ENCODE data around the gene MAML2.

DNA sequence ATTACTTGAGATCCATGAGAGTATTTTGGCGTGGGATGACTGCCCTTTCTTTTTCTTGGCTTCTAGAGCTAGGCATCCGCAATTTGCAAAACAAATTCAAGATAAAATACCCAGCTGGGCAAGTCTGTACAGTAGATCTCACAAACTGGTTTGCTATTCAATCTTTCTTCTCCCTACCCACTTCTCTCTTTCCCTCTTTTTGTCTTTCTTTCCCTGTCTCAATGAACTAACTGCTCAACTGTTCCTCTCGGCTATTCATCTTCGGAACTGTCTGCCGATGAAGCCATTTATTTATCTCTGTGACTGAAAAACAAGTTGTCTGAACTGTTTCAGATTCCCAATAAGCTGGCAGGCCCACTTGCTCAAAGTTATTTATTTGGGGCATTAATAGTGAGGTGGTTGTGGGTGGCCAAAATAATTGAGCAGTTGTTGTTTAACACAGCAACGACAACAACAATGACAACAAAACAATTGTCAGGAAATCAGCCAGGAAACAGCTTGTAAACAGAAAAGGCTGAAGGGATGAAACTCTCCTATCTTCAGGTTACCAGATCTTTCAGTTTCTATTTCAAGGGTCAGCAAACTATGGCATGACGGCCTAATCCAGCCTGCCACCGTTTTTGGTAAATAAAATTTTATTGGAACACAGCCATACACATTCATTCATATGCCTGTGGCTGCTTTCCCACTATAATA lies 343.1 kb downstream of the MAML2 start:
- no peak for TF ChIP-seq POLR2A (IDR thresholded peaks at IDR 0.05; ENCODE audit: low read depth, low read length)
- no peak for TF ChIP-seq TAF1 (IDR thresholded peaks at IDR 0.05; ENCODE audit: borderline replicate concordance, low read depth, low read length)
- no peak for TF ChIP-seq POLR2AphosphoS5 (IDR thresholded peaks at IDR 0.05; ENCODE audit: low read depth, low read length)

All from GM12892 (cell line).